Ectodermal cell (in vitro differentiated cells): ENCODE measurements around the gene EGR2.

ENCODE experiments used
- H3K27ac ChIP-seq: 2 replicates; pipeline ENCODE4 v1.7.0; 2013; ENCODE audit warnings: mild to moderate bottlenecking, low read depth, low read length; ENCODE audit not compliant: insufficient read depth, poor library complexity, severe bottlenecking
- H3K27me3 ChIP-seq: 2 replicates; pipeline ENCODE4 v1.7.0; 2013; ENCODE audit warnings: mild to moderate bottlenecking, low read length; ENCODE audit not compliant: insufficient read depth, control insufficient read depth, poor library complexity, severe bottlenecking
- H3K36me3 ChIP-seq: one replicate; pipeline ENCODE4 v1.7.0; 2013; ENCODE audit warnings: low read length; ENCODE audit not compliant: control insufficient read depth, insufficient read depth
- H3K4me1 ChIP-seq: one replicate; pipeline ENCODE4 v1.7.0; 2013; ENCODE audit warnings: low read length; ENCODE audit not compliant: control insufficient read depth, insufficient read depth
- H3K4me3 ChIP-seq: 2 replicates; pipeline ENCODE4 v1.7.0; 2013; ENCODE audit warnings: low read depth, low read length, control low read depth; ENCODE audit not compliant: insufficient read depth
- H3K9me3 ChIP-seq: 2 replicates; pipeline ENCODE4 v1.7.0; 2013; ENCODE audit warnings: mild to moderate bottlenecking, low read length, moderate library complexity; ENCODE audit not compliant: control insufficient read depth
- WGBS, 2 experiments: methylation state at CpG; one replicate each; pipeline ENCODE4 v1.1.7; 2013; ENCODE audit warnings: missing lambda C conversion rate in 2 of 2; 5-methylcytosine and 5-hydroxymethylcytosine counted together

The EGR2 gene

GRCh38 chr10:62779487-62780248 lies 36.5 kb downstream of the EGR2 start:
- Histone ChIP-seq H3K36me3 (no peaks in the 10 kb centered on the region), H3K27ac (no peak overlapping the region), H3K4me1 (no peaks in the 10 kb centered on the region), H3K27me3 (no peaks in the 10 kb centered on the region), H3K9me3 (no peaks in the 10 kb centered on the region), H3K4me3 (no peak overlapping the region)
- WGBS, 2 experiments, result 87 to 88% methylated on average over 2 to 3 of the region's 5 CpGs

DNA sequence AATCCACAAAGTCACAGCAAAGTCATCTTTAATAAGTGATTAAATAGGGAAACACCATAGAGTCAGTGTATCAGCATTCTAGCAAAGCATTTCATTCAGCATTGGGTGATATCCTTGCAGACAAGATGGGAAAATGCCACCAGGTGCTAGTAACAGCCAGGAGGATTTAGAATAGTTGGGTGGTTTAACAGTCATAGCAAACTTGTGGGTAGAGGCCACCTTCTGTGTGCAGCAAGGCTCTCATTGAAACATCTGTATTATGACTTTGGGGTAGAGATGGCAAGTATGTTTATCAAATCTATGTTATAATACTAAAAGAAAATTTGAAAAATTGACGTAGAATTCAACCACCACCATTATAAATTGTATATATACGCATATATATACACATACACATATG lies 38.0 kb downstream of the EGR2 start:
- no peaks in the 10 kb centered on the region for H3K36me3 ChIP-seq
- no peaks in the 10 kb centered on the region for H3K27me3 ChIP-seq
- no peaks in the 10 kb centered on the region for H3K4me1 ChIP-seq
- H3K9me3 ChIP-seq, result no peaks in the 10 kb centered on the region
- H3K4me3 ChIP-seq, result no peak overlapping the region
- no peak overlapping the region for H3K27ac ChIP-seq
- no CpG with 5 or more reads among the region's 2 CpGs for WGBS, 2 experiments

GRCh38 chr10:62772186-62772974 lies 43.8 kb downstream of the EGR2 start:
- 93 to 96% methylated on average over 7 of the region's 7 CpGs for WGBS, 2 experiments
- Histone ChIP-seq H3K4me1 (no peaks in the 10 kb centered on the region), H3K27me3 (no peaks in the 10 kb centered on the region), H3K36me3 (no peaks in the 10 kb centered on the region), H3K4me3 (no peak overlapping the region), H3K27ac (no peak overlapping the region), H3K9me3 (no peaks in the 10 kb centered on the region)

- WGBS, 2 experiments, result 100% methylated on average over 1 of the region's 1 CpG
- Histone ChIP-seq H3K4me3 (no peak overlapping the region), H3K27me3 (no peaks in the 10 kb centered on the region), H3K4me1 (no peaks in the 10 kb centered on the region), H3K9me3 (no peaks in the 10 kb centered on the region), H3K27ac (no peak overlapping the region), H3K36me3 (no peaks in the 10 kb centered on the region)
Observed at GRCh38 chr10:62769574-62770242, 46.5 kb downstream of the EGR2 start.

- no peak overlapping the region for H3K4me3 ChIP-seq
- H3K4me1 ChIP-seq, result no peaks in the 10 kb centered on the region
- no peaks in the 10 kb centered on the region for H3K27me3 ChIP-seq
- H3K27ac ChIP-seq, result no peak overlapping the region
- H3K36me3 ChIP-seq, result no peaks in the 10 kb centered on the region
- no peaks in the 10 kb centered on the region for H3K9me3 ChIP-seq
- WGBS, 2 experiments, result 75 to 76% methylated on average over 3 of the region's 3 CpGs
Observed at GRCh38 chr10:62766386-62766785, 49.8 kb downstream of the EGR2 start.

- WGBS, 2 experiments, result 92 to 100% methylated on average over 1 to 2 of the region's 2 CpGs
- Histone ChIP-seq H3K27me3 (no peaks in the 10 kb centered on the region), H3K9me3 (no peaks in the 10 kb centered on the region), H3K4me1 (peaks cover under 1% of the 10 kb centered on the region), H3K27ac (no peak overlapping the region), H3K36me3 (no peaks in the 10 kb centered on the region), H3K4me3 (no peak overlapping the region)
Observed at GRCh38 chr10:62765726-62766125, 50.4 kb downstream of the EGR2 start.

DNA sequence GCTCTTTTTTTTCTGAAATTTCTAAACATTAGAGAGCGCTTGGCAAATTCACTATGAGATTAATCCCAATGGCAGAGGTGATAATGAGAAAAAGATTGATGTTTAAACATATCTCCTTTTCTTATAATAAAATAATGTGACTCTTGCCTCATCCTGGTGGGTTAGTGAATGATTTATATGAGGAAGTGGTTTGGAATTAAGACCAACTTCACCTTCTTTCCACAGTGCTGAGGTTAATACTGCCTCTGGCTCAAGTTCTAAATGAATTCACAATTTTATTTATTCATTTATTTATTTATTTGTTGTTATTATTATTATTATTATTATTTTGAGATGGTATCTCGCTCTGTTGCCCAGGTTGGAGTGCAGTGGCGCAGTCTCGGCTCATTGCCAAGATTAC lies 52.2 kb downstream of the EGR2 start:
- Histone ChIP-seq H3K27me3 (no peaks in the 10 kb centered on the region), H3K4me1 (peaks cover 7% of the 10 kb centered on the region), H3K27ac (no peak overlapping the region), H3K36me3 (no peaks in the 10 kb centered on the region), H3K4me3 (no peak overlapping the region), H3K9me3 (no peaks in the 10 kb centered on the region)
- WGBS, 2 experiments, result 92 to 94% methylated on average over 3 of the region's 4 CpGs

- H3K4me1 ChIP-seq, result peaks cover 7% of the 10 kb centered on the region
- no peaks in the 10 kb centered on the region for H3K27me3 ChIP-seq
- H3K4me3 ChIP-seq, result no peak overlapping the region
- no peaks in the 10 kb centered on the region for H3K36me3 ChIP-seq
- WGBS, 2 experiments, result 91 to 92% methylated on average over 4 of the region's 4 CpGs
- H3K27ac ChIP-seq, result no peak overlapping the region
- no peaks in the 10 kb centered on the region for H3K9me3 ChIP-seq
Observed at GRCh38 chr10:62763155-62763554, 53.0 kb downstream of the EGR2 start.
